Measurements from ENCODE around the gene SUCLG2.

The SUCLG2 gene

DNA sequence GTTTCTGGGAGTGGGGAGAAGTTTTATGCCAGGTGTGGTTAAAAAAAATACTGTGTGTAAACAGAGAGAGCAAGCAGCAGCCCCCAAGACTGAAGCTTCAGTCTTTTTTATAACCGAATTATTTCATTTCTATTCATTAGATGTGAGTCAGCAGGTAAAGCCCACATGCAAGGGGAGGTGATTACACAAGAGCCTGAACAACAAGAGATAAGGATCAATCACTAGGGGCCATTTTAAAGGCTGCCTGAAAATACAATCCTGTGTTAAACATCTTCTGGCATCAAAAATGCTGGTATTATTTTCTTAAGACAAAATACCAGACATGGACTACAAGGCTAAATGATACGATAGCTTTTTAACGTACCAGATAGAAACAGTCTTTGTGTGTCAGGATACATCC is 217.3 kb downstream of the SUCLG2 start:
- DNase-seq = no peak

GRCh38 chr3:67433109-67433508 is 221.3 kb downstream of the SUCLG2 start:
- no peak for DNase-seq

DNA sequence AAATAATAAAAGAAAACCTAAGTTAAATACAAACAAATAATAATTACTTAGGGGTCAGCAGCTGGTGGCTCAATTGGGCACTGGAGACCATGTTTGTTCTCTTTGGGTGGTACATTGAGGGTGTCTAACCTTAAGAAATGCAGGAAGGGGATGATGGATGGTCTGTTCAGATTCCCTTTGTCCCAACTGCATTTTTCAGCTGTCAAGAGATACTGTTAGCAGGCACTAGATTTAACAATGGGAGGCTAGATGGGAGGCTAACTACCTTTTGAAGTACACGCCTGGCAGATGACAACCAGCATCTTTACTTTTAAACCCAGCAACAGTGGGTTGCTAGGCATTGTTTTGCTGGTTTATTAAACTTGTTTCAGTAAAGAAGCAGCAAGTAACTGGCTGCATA is 222.5 kb downstream of the SUCLG2 start:
- DNase-seq = no peak

GRCh38 chr3:67423722-67424121 is 230.7 kb downstream of the SUCLG2 start:
- DNase-seq = no peak

GRCh38 chr3:67421912-67422311 is 232.5 kb downstream of the SUCLG2 start:
- no peak for DNase-seq

DNA sequence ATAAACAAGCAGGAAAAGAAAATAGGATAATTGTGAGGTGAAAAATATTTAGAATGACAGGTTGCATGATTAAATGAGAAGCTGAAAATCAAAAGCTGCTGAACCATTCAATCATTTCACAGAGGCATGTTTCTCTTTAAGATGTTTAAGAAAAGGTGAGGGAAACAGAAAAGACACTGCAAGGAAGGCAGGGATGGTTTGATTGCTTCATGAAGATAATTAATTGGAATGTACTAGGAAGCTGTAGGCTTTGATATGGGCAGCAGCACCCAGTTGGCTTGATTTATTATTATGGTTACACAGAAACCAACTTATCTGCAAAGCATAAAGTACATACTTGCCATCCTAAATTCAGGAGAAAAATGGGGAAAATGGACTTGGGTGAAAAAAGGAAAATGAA is 234.6 kb downstream of the SUCLG2 start:
- no peak for DNase-seq

DNA sequence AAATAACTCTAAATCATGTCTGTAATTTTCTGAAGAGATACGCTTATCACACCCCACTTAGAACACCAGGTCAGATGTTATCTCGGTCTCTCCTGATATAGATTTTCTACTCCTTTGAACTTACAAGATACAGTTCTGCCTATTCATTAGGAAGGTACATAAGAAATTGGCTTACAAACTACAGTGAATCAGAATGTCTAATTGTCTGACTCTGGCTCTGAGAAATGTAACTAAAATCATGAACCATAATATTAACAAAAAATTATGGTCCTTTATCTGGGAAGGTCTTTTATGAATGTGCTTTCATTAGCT is 235.2 kb downstream of the SUCLG2 start:
- DNase-seq = no peak

GRCh38 chr3:67418426-67419217 is 235.8 kb downstream of the SUCLG2 start:
- DNase-seq = no peak

GRCh38 chr3:67416703-67417102 is 237.7 kb downstream of the SUCLG2 start:
- DNase-seq = no peak

- no peak for DNase-seq
Measured at GRCh38 chr3:67415511-67415910, 238.9 kb downstream of the SUCLG2 start.

- DNase-seq = no peak
Measured at GRCh38 chr3:67414740-67415139, 239.7 kb downstream of the SUCLG2 start.

GRCh38 chr3:67405193-67405592 is 249.2 kb downstream of the SUCLG2 start:
- no peak for DNase-seq

DNA sequence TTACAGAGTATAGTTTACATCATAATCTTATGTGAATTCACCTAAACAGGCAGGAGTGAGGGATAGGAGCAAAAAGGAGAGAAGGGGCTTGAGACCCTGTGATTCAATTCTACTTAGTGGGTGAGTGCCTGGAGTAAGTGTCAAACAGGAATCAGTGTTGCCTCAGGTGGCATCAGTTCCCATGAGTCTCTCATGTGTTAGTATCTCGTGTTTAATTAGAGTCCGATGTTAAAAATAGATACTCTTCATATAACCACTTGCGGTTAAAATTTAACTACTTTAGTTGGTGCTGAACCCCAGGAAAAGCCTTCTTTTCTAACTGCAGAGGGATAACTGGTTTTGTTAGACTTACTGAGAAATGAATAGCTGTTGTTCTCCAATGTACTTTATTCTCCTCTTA is 251.5 kb downstream of the SUCLG2 start:
- no peak for DNase-seq

GRCh38 chr3:67401921-67402320 is 252.5 kb downstream of the SUCLG2 start:
- no peak for DNase-seq

- DNase-seq = no peak
Measured at GRCh38 chr3:67400476-67400875, 253.9 kb downstream of the SUCLG2 start.

DNA sequence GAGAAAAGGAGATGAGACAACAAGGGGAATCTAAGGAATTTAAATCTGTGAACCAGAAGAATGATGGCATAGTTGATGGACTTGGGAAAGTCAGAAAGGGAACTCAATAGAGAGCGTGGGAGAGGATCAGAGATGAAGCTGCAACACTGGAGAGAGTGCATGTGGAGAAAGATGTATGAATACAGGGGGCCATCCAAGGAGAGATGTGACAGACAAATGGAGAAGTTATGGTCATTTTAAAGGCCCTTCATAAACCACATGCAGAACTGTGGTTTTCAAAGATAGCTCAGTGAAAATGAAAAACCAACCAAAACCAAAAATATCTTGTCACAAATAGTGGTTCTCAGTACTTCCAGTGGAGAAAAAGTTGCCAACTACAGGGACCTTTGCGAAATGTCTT is 265.2 kb downstream of the SUCLG2 start:
- DNase-seq = no peak

DNA sequence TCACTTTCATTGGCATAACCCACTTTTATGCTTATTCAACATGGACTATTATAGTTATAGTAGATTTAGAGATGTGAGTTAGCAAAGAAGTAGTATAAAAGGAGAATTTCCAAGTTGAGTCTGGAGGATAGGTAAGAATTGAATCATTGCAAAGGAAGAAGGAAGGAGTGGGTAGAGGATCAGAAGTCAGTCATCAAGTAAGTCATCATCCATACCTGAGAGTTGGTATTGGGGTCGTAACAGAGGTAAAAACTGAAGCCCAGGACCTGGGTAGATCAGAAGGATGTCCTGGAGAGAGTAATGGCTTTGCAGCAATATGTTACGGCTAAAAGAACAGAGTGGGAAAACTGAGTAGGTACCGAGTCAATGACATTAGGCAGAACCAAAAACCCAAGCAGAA is 265.7 kb downstream of the SUCLG2 start:
- no peak for DNase-seq

DNA sequence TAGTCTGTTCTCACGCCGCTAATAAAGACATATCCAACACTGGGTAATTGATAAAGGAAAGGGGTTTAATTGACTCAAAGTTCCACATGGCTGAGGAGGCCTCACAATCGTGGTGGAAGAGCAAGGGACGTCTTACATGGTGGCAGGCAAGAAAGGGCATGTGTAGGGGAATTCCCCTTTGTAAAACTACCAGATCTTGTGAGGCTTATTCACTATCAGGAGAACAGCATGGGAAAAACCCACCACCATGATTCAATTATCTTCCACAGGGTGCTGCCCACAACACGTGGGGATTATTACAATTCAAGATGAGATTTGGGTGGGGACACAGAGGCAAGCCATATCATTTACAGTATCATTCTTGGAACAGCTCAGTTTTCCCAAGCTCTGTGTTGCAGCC is 268.0 kb downstream of the SUCLG2 start:
- no peak for DNase-seq

DNA sequence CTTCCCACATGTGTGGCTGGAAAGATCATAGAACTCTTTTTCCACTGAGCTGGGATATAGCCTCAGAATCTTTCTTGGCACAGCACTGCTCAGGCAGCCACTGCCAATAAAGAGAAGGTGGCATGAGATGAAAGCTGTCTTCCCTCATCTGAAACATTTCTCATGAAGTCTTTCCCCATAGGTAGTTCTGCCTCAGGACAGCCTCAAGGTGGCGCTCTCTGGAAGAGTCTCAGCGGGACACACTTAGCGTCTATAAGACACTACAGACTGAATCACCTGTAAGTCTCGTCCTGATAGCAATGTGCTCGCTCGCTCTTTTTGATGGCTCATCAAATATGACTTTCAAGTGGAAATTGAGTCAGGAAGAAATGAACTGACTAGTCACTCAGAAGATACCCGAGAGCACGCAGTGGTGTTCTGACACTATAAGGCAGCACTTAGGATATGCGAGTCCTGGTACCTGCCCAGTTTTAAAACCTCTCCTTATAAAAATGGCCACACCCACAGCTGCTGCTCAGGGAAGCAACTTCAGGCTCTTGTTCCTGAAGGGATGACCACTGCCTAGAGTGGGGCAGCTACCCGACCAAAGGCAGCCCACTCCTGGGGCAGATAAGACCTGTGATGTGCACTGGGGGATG is 269.5 kb downstream of the SUCLG2 start:
- DNase-seq = peak; percentile 30

- no peak for DNase-seq
Measured at GRCh38 chr3:67384016-67384415, 270.4 kb downstream of the SUCLG2 start.

GRCh38 chr3:67383379-67383778 is 271.0 kb downstream of the SUCLG2 start:
- no peak for DNase-seq

DNA sequence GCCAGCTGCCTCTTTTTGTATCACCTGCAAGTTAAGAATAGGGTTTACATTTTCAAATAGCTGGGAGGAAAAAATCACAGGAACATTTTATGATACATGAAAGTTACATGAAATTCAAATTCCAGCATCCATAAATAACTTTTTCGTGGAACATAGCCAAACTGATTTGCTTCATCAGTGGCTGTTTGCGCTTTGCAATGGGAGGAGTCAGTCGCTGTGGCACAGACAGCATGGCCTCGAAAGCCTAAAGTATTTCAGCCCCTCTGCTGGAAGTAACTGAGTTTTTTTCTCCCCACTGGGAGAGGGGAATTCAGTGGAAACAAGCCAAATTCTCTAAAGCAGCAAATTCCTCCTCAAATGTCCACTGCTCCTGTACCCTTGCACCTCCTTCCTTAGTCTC is 271.9 kb downstream of the SUCLG2 start:
- no peak for DNase-seq

- no peak for DNase-seq
Measured at GRCh38 chr3:67381667-67382272, 272.6 kb downstream of the SUCLG2 start.

DNA sequence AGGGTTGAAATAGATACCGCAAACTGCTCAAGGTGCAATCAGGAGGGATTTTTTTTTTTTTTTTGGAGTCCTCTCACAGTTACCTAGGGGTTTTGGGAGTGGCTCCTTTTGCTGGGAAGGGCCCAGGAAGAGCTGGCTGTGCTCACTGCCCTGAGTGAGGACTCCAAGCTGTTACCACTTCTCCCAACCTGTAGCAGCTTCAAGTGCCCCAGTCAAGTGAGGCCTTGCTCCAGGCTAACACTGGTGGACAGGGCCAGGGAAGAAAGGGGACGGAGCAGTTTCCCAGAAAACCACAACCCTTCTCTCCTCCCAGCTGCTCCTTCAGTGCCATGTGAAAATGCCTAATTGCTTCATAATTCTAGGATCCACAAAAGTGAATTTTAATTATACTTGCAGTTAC is 274.3 kb downstream of the SUCLG2 start:
- no peak for DNase-seq

- no peak for DNase-seq
Measured at GRCh38 chr3:67377299-67377698, 277.1 kb downstream of the SUCLG2 start.
